NT2/D1 (cell line): ENCODE data around the gene PPP1R26.

ENCODE experiments used
- SUZ12 ChIP-seq: IDR thresholded peaks from 2 replicates; pipeline ENCODE4 v1.6.1; 2011; ENCODE audit not compliant: insufficient read length, insufficient read depth; ENCODE audit errors: extremely low read depth
- YY1 ChIP-seq: IDR thresholded peaks from 2 replicates; pipeline ENCODE4 v1.6.1; 2011; ENCODE audit not compliant: insufficient read length, insufficient read depth
- ZNF274 ChIP-seq: IDR thresholded peaks from 2 replicates; pipeline ENCODE4 v1.6.1; 2011; ENCODE audit warnings: mild to moderate bottlenecking, low read depth, low read length

GRCh38 chr9:135525241-135526088 lies 45.9 kb downstream of the PPP1R26 start:
- TF ChIP-seq ZNF274 (no peak), YY1 (no peak), SUZ12 (no peak)
